Measurements from ENCODE around the gene SCT.

GRCh38 chr11:650482-650881 is 23.5 kb upstream of the SCT start:
- TF ChIP-seq POLR2AphosphoS5 (IDR thresholded peaks at IDR 0.05; ENCODE audit: borderline replicate concordance, low read depth, low read length) (no peak), EZH2 (IDR thresholded peaks at IDR 0.05) (no peak)
